ENCODE results near the gene FCN2.

FCN2 gene

DNA sequence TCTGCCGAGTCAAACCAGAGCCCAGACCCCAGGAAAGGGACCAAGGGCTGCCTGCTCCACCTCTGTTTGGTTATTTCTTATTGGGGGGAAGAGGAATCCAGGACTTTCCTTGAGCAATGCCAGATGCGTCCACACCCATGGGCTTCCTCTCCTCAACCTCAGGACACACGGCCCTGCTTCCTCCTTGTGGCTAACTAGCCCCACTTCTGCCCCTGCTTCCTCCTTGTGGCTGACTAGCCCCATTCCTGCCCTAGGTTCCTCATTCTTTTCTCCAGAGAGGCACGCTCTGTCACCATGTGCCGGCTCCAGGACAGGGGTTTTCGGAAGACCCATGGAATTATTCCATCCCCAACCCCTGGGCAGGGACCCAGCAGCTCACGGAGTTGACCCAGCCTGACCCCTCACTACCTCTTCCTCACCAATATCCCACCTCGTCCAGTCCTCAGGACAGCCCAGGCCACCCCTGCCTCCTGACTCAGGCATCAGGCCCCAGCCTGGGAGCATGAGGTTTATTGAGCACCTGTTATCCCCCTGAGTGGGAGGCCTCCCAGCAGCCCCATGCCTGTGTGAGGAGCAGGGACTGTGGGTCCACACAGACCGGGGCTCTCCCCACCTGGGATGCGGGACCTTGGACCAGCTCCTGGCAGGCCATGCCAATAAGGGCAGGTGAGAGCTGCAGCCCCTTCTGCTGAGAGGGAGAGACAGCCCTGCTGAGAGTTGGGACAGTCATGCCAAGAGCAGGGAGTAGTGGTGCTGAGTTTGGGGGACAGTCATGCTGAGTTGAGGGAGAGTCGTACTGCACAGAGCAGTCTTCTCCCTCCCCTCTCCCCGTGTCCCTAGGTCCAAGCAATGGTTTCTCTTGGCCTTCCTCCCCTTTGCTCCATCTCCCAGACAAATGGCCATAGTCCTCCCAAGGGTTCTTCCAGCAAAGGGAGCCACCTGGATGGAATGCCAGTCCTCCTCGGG, 48.9 kb downstream of the FCN2 start:
- TF ChIP-seq, protein P1, sequence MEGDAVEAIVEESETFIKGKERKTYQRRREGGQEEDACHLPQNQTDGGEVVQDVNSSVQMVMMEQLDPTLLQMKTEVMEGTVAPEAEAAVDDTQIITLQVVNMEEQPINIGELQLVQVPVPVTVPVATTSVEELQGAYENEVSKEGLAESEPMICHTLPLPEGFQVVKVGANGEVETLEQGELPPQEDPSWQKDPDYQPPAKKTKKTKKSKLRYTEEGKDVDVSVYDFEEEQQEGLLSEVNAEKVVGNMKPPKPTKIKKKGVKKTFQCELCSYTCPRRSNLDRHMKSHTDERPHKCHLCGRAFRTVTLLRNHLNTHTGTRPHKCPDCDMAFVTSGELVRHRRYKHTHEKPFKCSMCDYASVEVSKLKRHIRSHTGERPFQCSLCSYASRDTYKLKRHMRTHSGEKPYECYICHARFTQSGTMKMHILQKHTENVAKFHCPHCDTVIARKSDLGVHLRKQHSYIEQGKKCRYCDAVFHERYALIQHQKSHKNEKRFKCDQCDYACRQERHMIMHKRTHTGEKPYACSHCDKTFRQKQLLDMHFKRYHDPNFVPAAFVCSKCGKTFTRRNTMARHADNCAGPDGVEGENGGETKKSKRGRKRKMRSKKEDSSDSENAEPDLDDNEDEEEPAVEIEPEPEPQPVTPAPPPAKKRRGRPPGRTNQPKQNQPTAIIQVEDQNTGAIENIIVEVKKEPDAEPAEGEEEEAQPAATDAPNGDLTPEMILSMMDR (conservative IDR thresholded peaks at IDR 0.05; ENCODE audit: low read depth) = no peak
- no peak overlapping the region for H3K27ac ChIP-seq
- no peak for DNase-seq (ENCODE audit: low spot score)
- ChIA-PET CTCF (interaction anchor here (0.6 kb wide), 1 partner anchor 504 kb away, joined by 3 read pairs; no protein-coding TSS in a partner anchor), POLR2A (ENCODE audit: low non-redundant PET) (no interaction called here)

DNA sequence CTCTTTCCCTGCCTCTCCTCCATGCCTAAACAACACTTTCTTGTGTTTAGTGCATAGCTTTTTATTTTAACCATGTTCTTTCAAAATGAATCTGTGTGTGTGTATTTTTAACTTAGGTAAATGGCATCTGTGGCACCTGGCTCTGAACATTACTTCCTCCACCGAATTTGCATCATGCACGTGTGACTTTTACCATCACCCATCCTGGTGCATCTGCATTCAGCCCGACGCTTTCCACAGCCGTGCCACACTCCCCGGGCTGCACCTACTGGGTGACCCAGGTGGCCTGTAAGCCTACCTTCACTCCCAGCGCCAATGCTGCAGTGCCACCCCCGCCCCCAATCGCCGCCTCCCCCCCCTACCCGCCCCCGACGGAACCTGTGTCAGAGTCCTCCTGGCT, 49.8 kb downstream of the FCN2 start:
- POLR2A ChIA-PET (ENCODE audit: low non-redundant PET) = no interaction called here
- CTCF ChIA-PET = interaction anchor here (0.6 kb wide), 1 partner anchor 503 kb away, joined by 3 read pairs; no protein-coding TSS in a partner anchor
- no peak for DNase-seq (ENCODE audit: low spot score)
- TF ChIP-seq, protein P1 (conservative IDR thresholded peaks at IDR 0.05; ENCODE audit: low read depth) = no peak
- no peak overlapping the region for H3K27ac ChIP-seq

DNA sequence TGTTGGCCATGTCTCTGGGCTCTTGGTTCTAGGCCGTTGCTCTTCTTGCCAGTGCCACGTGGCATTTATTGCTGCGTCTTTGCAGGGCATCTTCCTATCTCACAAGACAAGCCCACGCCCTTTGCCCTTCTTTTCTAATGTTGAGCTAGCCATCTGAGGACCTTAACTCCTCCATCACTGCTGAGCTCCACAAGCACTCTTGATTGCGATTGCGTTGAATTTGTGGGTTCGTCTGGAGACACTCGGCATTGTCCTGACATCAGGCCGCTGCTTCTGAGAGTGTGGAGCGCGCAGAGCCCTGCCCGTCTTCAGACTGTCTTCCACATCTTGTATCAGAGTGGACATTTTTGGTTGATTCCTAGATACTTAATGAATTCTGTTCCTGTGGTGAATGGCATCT, 51.6 kb downstream of the FCN2 start:
- TF ChIP-seq, protein P1 (conservative IDR thresholded peaks at IDR 0.05; ENCODE audit: low read depth) = no peak
- no peak for DNase-seq (ENCODE audit: low spot score)
- ChIA-PET POLR2A (ENCODE audit: low non-redundant PET) (no interaction called here), CTCF (interaction anchor here (0.7 kb wide), 1 partner anchor 154 kb away, joined by 3 read pairs; no protein-coding TSS in a partner anchor)
- H3K27ac ChIP-seq = no peak overlapping the region

DNA sequence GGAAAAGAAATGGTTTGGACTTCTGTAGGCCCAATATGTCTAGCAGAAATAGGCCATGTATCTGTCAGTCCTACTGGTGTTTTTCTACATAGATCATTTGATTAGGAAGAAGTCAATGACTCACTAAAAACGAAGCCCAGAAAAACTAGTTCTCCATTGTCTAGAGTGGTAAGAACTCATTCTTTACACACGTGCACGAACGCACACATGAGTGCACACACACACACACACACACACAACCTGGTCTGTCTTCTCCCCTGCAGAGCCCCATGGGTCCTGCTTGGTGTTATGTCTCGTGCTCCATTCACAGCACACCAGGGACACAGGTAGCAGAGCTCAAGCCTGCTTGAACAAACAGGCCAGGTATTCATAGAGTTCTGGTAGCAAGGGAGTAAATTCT, 52.0 kb downstream of the FCN2 start:
- no peak overlapping the region for H3K27ac ChIP-seq
- TF ChIP-seq, protein P1 (conservative IDR thresholded peaks at IDR 0.05; ENCODE audit: low read depth) = no peak
- no peak for DNase-seq (ENCODE audit: low spot score)
- POLR2A ChIA-PET (ENCODE audit: low non-redundant PET) = no interaction called here
- CTCF ChIA-PET = no interaction called here

DNA sequence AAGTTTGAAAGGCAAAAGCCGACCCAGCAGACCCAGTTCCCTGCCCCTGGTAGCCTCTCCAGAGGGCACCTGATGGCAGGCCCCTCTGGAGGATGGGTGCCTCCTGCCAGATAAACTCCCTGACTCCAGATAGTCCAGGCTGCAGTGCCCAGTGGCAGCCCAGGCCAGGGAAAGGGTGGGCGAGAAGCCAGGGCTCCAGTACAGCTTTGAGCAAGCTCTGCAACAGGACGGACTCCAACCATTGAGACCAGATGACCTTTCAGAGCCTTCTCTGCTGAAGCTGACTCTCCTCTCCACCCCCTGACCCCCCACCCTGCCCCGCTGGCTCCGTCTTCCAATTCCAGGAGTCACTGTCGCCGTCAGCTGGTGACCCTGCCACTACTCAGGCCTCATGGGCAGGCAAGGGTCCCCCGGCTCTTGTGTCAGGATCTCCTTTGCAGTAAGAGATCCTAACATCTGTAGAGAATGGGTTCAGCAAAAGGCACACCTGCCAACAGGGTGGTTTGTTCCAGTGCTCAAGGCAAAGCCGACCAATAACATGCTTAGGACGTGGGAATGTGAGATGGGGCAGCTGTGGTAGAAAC, 52.6 kb downstream of the FCN2 start:
- CTCF ChIA-PET = no interaction called here
- H3K27ac ChIP-seq = no peak overlapping the region
- TF ChIP-seq, protein P1 (conservative IDR thresholded peaks at IDR 0.05; ENCODE audit: low read depth) = no peak
- POLR2A ChIA-PET (ENCODE audit: low non-redundant PET) = no interaction called here
- DNase-seq (ENCODE audit: low spot score) = no peak

DNA sequence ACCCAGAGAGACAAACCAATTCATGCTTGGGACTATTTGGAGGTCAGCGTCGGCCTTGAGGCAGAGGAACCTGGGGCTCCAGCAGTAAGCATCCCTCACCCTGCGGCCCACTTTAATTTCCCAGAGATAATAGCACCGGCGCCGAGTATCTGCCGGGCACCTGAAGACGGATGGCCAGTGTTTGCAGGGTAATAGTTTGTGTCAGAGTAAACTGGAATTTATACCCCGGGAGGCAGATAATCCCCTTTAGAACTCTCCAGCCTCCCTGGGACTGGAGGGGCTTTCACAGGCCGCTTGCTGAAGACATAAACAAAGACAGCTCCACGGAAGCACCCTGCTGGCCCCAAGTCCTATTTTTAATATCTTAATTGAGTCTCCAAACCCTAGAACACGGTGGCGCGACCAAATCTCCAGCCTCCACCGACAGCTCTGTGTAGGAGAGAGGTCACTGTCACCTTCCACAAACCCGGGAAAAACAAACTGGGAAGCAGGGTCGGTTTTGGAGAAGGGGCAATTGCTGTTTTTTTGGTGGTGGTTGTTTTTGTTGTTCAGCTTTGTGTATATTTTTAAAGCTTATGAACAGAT, 54.5 kb downstream of the FCN2 start:
- ChIA-PET POLR2A (ENCODE audit: low non-redundant PET) (no interaction called here), CTCF (no interaction called here)
- TF ChIP-seq, protein P1 (conservative IDR thresholded peaks at IDR 0.05; ENCODE audit: low read depth) = no peak
- no peak for DNase-seq (ENCODE audit: low spot score)
- H3K27ac ChIP-seq = no peak overlapping the region
